Transverse colon (tissue), 3 donors: ENCODE data around the gene WDR75.

Source experiments
- CTCF ChIP-seq, 5 experiments: fragments of 200-600 bp in 3 of 5; fragments of 450-650 bp in 2 of 5; sonication (generic) in 3 of 5; IDR thresholded peaks; 1 replicate in 2 of 5; 2 replicates in 3 of 5; pipeline ENCODE4 v1.5.1; 2016 to 2017; ENCODE audit warnings: antibody characterized with exemption in 5 of 5, inconsistent platforms in 3 of 5, mild to moderate bottlenecking in 2 of 5, moderate library complexity in 1 of 5
- POLR2A ChIP-seq: fragments of 450-650 bp; IDR thresholded peaks from one replicate; pipeline ENCODE4 v1.6.1; 2016; ENCODE audit warnings: antibody characterized with exemption, mild to moderate bottlenecking, moderate library complexity

- TF ChIP-seq CTCF (IDR thresholded peaks at IDR 0.05) (no peak), POLR2A (no peak)
Observed at GRCh38 chr2:189501487-189501886, 60.2 kb downstream of the WDR75 start.
